Osteoblast (primary cell): ENCODE measurements around the gene NGEF. TPM values are rescaled to one million over a fixed set of nuclear protein-coding genes. Genes with fewer than 3 reads are reported as not detected.
"Not testable (repeated sequence)": the region's sequence is repeated elsewhere in the genome, so short reads cannot be mapped to it uniquely, and the experiment has no call there.

Experiments used
- DNase-seq: peaks from one replicate; pipeline ENCODE4 v3.0.0; 2011; ENCODE audit warnings: low spot score, mixed read lengths; ENCODE audit not compliant: insufficient read length; ENCODE audit errors: missing footprints
- H2AFZ ChIP-seq: 2 replicates; pipeline ENCODE4 v1.6.0; 2011; ENCODE audit warnings: mild to moderate bottlenecking, low read length
- H3K27ac ChIP-seq: 2 replicates; pipeline ENCODE4 v1.5.1; 2011; ENCODE audit warnings: mild to moderate bottlenecking, low read depth, low read length, moderate library complexity
- H3K27me3 ChIP-seq: 2 replicates; pipeline ENCODE4 v1.6.0; 2012; ENCODE audit warnings: mild to moderate bottlenecking, control low read depth, inconsistent platforms, low read length, moderate library complexity; ENCODE audit not compliant: insufficient read depth
- H3K36me3 ChIP-seq: 2 replicates; pipeline ENCODE4 v1.5.1; 2011; ENCODE audit warnings: mild to moderate bottlenecking, low read length, control low read depth, moderate library complexity; ENCODE audit not compliant: insufficient read depth
- H3K4me1 ChIP-seq: 2 replicates; pipeline ENCODE4 v1.5.1; 2011; ENCODE audit warnings: mild to moderate bottlenecking, low read length, control low read depth, moderate library complexity; ENCODE audit not compliant: insufficient read depth
- H3K4me2 ChIP-seq: 2 replicates; pipeline ENCODE4 v1.6.0; 2011; ENCODE audit warnings: mild to moderate bottlenecking, low read length; ENCODE audit not compliant: insufficient read depth
- H3K4me3 ChIP-seq: fragments of 200-600 bp; sonication (generic); 3 replicates; pipeline ENCODE4 v1.5.1; 2012; ENCODE audit warnings: mild to moderate bottlenecking, low read length, inconsistent platforms; ENCODE audit not compliant: insufficient read depth
- H3K79me2 ChIP-seq: 2 replicates; pipeline ENCODE4 v1.6.0; 2012; ENCODE audit warnings: mild to moderate bottlenecking, low read length, control low read depth, inconsistent platforms; ENCODE audit not compliant: insufficient read depth
- H3K9me3 ChIP-seq: 2 replicates; pipeline ENCODE4 v1.5.1; 2011; ENCODE audit warnings: low read depth, low read length, control low read depth
- H4K20me1 ChIP-seq: 2 replicates; pipeline ENCODE4 v1.6.0; 2012; ENCODE audit warnings: mild to moderate bottlenecking, low read length, control low read depth; ENCODE audit not compliant: insufficient read depth
- total RNA-seq: library from RNA; depleted of rRNA; stranded (reverse); fragments of >200 nt; gene quantifications from 2 replicates; pipeline ENCODE4 v1.2.3, GENCODE V29; 2012
- TF ChIP-seq, protein P1 (sequence below): IDR thresholded peaks from 2 replicates; pipeline ENCODE4 v1.5.1; 2011; ENCODE audit warnings: mild to moderate bottlenecking, low read depth, low read length, moderate library complexity; ENCODE audit errors: extremely low read depth

NGEF gene
- total RNA-seq, 1 donor: not detected

DNA sequence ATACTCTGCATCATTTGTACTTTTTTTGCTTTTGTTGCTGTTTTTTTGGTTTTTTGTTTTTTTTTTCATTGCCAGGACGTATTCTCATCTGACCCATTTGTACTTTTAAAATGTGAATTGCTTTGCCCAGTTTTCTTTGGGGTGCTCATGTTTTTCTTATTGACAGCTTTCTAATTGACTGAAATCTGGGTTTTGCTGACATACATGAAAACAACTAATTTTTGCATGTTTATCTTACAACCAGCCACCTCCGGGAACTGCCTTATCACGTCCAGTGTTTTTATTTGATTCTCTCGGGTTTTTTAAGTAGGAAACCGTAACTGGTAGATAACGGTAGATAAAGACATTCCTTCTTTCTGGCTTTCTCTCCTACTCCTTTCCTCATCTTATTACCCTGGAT is 104.4 kb downstream of the NGEF start:
- Histone ChIP-seq H3K27me3 (no peaks in the 10 kb centered on the region), H3K4me2 (no peak overlapping the region), H3K27ac (no peak overlapping the region), H3K9me3 (no peaks in the 10 kb centered on the region), H3K79me2 (no peaks in the 10 kb centered on the region), H2AFZ (no peak overlapping the region), H3K36me3 (no peaks in the 10 kb centered on the region), H4K20me1 (no peaks in the 10 kb centered on the region), H3K4me1 (no peaks in the 10 kb centered on the region), H3K4me3 (no peak overlapping the region)
- TF ChIP-seq, protein P1, sequence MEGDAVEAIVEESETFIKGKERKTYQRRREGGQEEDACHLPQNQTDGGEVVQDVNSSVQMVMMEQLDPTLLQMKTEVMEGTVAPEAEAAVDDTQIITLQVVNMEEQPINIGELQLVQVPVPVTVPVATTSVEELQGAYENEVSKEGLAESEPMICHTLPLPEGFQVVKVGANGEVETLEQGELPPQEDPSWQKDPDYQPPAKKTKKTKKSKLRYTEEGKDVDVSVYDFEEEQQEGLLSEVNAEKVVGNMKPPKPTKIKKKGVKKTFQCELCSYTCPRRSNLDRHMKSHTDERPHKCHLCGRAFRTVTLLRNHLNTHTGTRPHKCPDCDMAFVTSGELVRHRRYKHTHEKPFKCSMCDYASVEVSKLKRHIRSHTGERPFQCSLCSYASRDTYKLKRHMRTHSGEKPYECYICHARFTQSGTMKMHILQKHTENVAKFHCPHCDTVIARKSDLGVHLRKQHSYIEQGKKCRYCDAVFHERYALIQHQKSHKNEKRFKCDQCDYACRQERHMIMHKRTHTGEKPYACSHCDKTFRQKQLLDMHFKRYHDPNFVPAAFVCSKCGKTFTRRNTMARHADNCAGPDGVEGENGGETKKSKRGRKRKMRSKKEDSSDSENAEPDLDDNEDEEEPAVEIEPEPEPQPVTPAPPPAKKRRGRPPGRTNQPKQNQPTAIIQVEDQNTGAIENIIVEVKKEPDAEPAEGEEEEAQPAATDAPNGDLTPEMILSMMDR: no peak
- DNase-seq: no peak

DNA sequence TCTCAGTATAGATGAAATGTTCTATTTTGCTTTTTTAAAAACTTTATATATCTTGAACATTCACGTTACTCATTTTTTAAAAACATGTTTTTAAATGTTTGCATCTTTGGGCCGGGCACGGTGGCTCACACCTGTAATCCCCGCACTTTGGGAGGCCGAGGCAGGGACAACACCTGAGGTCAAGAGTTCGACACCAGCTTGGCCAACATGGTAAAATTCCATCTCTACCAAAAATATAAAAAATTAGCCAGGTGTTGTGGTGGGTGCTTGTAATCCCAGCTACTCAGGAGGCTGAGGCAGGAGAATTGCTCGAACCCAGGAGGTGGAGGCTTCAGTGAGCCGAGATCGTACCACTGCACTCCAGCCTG is 105.4 kb downstream of the NGEF start:
- not testable (repeated sequence) for H3K4me3 ChIP-seq, H3K9me3 ChIP-seq, H3K79me2 ChIP-seq, DNase-seq, H3K4me1 ChIP-seq, H3K36me3 ChIP-seq, H4K20me1 ChIP-seq, H2AFZ ChIP-seq, H3K27ac ChIP-seq, H3K27me3 ChIP-seq, H3K4me2 ChIP-seq

DNA sequence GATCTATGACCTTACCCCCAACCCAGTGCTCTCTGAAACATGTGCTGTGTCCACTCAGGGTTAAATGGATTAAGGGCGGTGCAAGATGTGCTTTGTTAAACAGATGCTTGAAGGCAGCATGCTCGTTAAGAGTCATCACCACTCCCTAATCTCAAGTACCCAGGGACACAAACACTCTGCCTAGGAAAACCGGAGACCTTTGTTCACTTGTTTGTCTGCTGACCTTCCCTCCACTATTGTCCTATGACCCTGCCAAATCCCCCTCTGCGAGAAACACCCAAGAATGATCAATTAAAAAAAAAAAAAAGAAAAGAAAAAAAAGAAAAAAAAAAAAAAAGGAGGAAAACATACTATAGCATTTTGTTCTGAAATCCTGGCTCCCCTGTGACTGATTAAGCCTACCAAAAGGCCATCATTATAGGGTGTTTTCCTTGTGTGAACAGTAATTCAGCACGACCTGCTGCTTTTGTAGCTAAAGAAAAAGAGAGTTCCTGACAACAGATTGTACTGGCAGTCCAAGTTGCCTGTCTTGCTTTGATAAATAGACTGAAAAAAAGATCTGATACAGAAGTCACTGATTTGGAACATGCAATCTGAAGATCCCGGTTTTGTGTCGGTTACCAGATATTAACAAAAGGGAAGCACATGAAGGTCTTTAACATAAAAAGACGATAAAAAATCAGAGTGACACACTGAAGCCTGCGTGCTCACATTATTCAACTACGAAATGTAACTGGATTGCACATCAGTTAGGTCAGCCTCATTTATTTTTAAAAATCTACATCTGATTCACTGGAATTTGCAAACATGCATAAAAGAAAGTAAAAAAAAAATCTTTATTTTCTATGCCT is 106.0 kb downstream of the NGEF start:
- not testable (repeated sequence) for H3K9me3 ChIP-seq, H3K4me3 ChIP-seq, H3K79me2 ChIP-seq, H2AFZ ChIP-seq, H3K27me3 ChIP-seq, H3K36me3 ChIP-seq, H3K27ac ChIP-seq, H3K4me2 ChIP-seq, H3K4me1 ChIP-seq, H4K20me1 ChIP-seq
- DNase-seq: peak; percentile 49

DNA sequence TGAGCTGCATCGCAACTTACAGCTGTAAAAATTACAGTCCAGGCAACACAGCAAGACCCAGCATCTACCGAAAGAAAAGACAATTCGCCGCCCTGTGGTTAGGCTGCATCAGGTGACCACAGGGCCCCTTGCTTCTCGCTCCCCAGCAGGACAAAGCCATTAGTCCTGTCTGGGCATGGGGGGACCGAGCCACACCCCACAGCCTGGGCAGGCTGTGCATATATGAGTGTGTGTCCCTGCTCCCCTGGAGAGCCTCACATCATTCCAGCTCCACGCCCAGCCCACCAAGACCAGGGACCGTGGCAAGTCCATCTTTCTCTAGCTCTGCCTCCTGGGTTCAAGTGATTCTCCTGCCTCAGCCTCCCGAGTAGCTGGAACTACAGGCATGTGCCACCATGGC is 109.1 kb downstream of the NGEF start:
- H3K27me3 ChIP-seq: no peaks in the 10 kb centered on the region
- H3K36me3 ChIP-seq: no peaks in the 10 kb centered on the region
- H4K20me1 ChIP-seq: no peaks in the 10 kb centered on the region
- H3K4me3 ChIP-seq: no peak overlapping the region
- no peaks in the 10 kb centered on the region for H3K79me2 ChIP-seq
- H3K9me3 ChIP-seq: no peaks in the 10 kb centered on the region
- no peak overlapping the region for H3K4me2 ChIP-seq
- H3K27ac ChIP-seq: no peak overlapping the region
- DNase-seq: peak; percentile 45
- H3K4me1 ChIP-seq: peaks cover 14% of the 10 kb centered on the region
- no peak overlapping the region for H2AFZ ChIP-seq
- TF ChIP-seq, protein P1: no peak
